Measurements from ENCODE around the gene CYLD.

The CYLD gene

GRCh38 chr16:50844840-50845239 is 103.0 kb downstream of the CYLD start:
- no peaks in the 10 kb centered on the region for H3K9me3 ChIP-seq (ENCODE audit: control insufficient read depth, low read length)
- no peak overlapping the region for H2BK15ac ChIP-seq (ENCODE audit: low read depth, poor library complexity, severe bottlenecking)
- peak overlapping the region; percentile 79 for H2AK5ac ChIP-seq (ENCODE audit: low read length, severe bottlenecking)
- H3K9ac ChIP-seq (ENCODE audit: low read length) = no peak overlapping the region
- no peak overlapping the region for H3K4ac ChIP-seq (ENCODE audit: low read depth in 1 of 2, low read length in 2 of 2)
- H3K4me2 ChIP-seq (ENCODE audit: low read length, poor library complexity, severe bottlenecking) = no peak overlapping the region
- H2BK12ac ChIP-seq (ENCODE audit: low read length in 2 of 2) = no peak overlapping the region
- peak overlapping the region; percentile 46 for H2BK5ac ChIP-seq (ENCODE audit: low read depth, low read length, poor library complexity, severe bottlenecking)
- no peak overlapping the region for H2AFZ ChIP-seq (ENCODE audit: low read depth, low read length)
- no peak overlapping the region for H3K18ac ChIP-seq (ENCODE audit: low read depth in 1 of 2, low read length in 2 of 2)
- DNase-seq = no peak
- peaks cover 0 to 60% of the 10 kb centered on the region in 2 experiments for H3K27me3 ChIP-seq (ENCODE audit: control insufficient read depth in 1 of 2, insufficient read depth in 1 of 2, low read length in 2 of 2)
- H3K23ac ChIP-seq (ENCODE audit: low read length in 2 of 2) = no peak overlapping the region
- peak overlapping the region; percentile 87 for H3K27ac ChIP-seq (ENCODE audit: low read length, poor library complexity, severe bottlenecking)
- no peak overlapping the region for H3K14ac ChIP-seq (ENCODE audit: low read length in 2 of 2)
- no peak overlapping the region for H4K8ac ChIP-seq (ENCODE audit: low read length)
- WGBS = 60% methylated on average over 3 of the region's 5 CpGs
- H4K91ac ChIP-seq (ENCODE audit: low read length) = no peak overlapping the region
- no peaks in the 10 kb centered on the region for H3K79me1 ChIP-seq (replicated peaks; ENCODE audit: low read length, poor library complexity, severe bottlenecking)
- H3K4me3 ChIP-seq (ENCODE audit: insufficient read depth in 1 of 2, low read depth in 1 of 2, low read length in 2 of 2) = no peak overlapping the region
- peaks cover 23% of the 10 kb centered on the region for H3K4me1 ChIP-seq (ENCODE audit: control insufficient read depth, insufficient read depth, low read depth, low read length)
- no peak overlapping the region for H2BK120ac ChIP-seq (ENCODE audit: low read depth, low read length)
- no peaks in the 10 kb centered on the region for H3K36me3 ChIP-seq (ENCODE audit: control insufficient read depth in 1 of 2, insufficient read depth in 2 of 2, low read depth in 1 of 2, low read length in 2 of 2)

GRCh38 chr16:50845296-50845695 is 103.4 kb downstream of the CYLD start:
- Histone ChIP-seq H3K4me3 (ENCODE audit: insufficient read depth in 1 of 2, low read depth in 1 of 2, low read length in 2 of 2) (no peak overlapping the region), H2BK12ac (ENCODE audit: low read length in 2 of 2) (no peak overlapping the region), H3K4me2 (ENCODE audit: low read length, poor library complexity, severe bottlenecking) (no peak overlapping the region), H4K8ac (ENCODE audit: low read length) (no peak overlapping the region), H3K14ac (ENCODE audit: low read length in 2 of 2) (no peak overlapping the region), H3K79me1 (replicated peaks; ENCODE audit: low read length, poor library complexity, severe bottlenecking) (no peaks in the 10 kb centered on the region), H3K9me3 (ENCODE audit: control insufficient read depth, low read length) (no peaks in the 10 kb centered on the region), H3K27ac (ENCODE audit: low read length, poor library complexity, severe bottlenecking) (peak overlapping the region; percentile 87), H3K36me3 (ENCODE audit: control insufficient read depth in 1 of 2, insufficient read depth in 2 of 2, low read depth in 1 of 2, low read length in 2 of 2) (no peaks in the 10 kb centered on the region), H3K23ac (ENCODE audit: low read length in 2 of 2) (no peak overlapping the region), H3K27me3 (ENCODE audit: control insufficient read depth in 1 of 2, insufficient read depth in 1 of 2, low read length in 2 of 2) (peaks cover 0 to 55% of the 10 kb centered on the region in 2 experiments), H2AK5ac (ENCODE audit: low read length, severe bottlenecking) (peak overlapping the region; percentile 79), H2BK120ac (ENCODE audit: low read depth, low read length) (no peak overlapping the region), H2BK15ac (ENCODE audit: low read depth, poor library complexity, severe bottlenecking) (no peak overlapping the region), H3K4me1 (ENCODE audit: control insufficient read depth, insufficient read depth, low read depth, low read length) (peaks cover 21% of the 10 kb centered on the region), H2AFZ (ENCODE audit: low read depth, low read length) (no peak overlapping the region), H3K9ac (ENCODE audit: low read length) (no peak overlapping the region), H2BK5ac (ENCODE audit: low read depth, low read length, poor library complexity, severe bottlenecking) (no peak overlapping the region), H3K4ac (ENCODE audit: low read depth in 1 of 2, low read length in 2 of 2) (no peak overlapping the region), H4K91ac (ENCODE audit: low read length) (no peak overlapping the region), H3K18ac (ENCODE audit: low read depth in 1 of 2, low read length in 2 of 2) (no peak overlapping the region)
- 86% methylated on average over 2 of the region's 2 CpGs for WGBS
- no peak for DNase-seq

- H2BK12ac ChIP-seq (ENCODE audit: low read length in 2 of 2) = no peak overlapping the region
- no peak overlapping the region for H3K23ac ChIP-seq (ENCODE audit: low read length in 2 of 2)
- no peak overlapping the region for H4K8ac ChIP-seq (ENCODE audit: low read length)
- H3K36me3 ChIP-seq (ENCODE audit: control insufficient read depth in 1 of 2, insufficient read depth in 2 of 2, low read depth in 1 of 2, low read length in 2 of 2) = no peaks in the 10 kb centered on the region
- DNase-seq = no peak
- no peak overlapping the region for H3K27ac ChIP-seq (ENCODE audit: low read length, poor library complexity, severe bottlenecking)
- no peak overlapping the region for H3K4ac ChIP-seq (ENCODE audit: low read depth in 1 of 2, low read length in 2 of 2)
- H3K4me3 ChIP-seq (ENCODE audit: insufficient read depth in 1 of 2, low read depth in 1 of 2, low read length in 2 of 2) = no peak overlapping the region
- no peak overlapping the region for H3K4me2 ChIP-seq (ENCODE audit: low read length, poor library complexity, severe bottlenecking)
- no peak overlapping the region for H2AK5ac ChIP-seq (ENCODE audit: low read length, severe bottlenecking)
- no peak overlapping the region for H3K18ac ChIP-seq (ENCODE audit: low read depth in 1 of 2, low read length in 2 of 2)
- H2BK15ac ChIP-seq (ENCODE audit: low read depth, poor library complexity, severe bottlenecking) = no peak overlapping the region
- H3K9me3 ChIP-seq (ENCODE audit: control insufficient read depth, low read length) = no peaks in the 10 kb centered on the region
- H4K91ac ChIP-seq (ENCODE audit: low read length) = no peak overlapping the region
- no peak overlapping the region for H3K14ac ChIP-seq (ENCODE audit: low read length in 2 of 2)
- H3K27me3 ChIP-seq (ENCODE audit: control insufficient read depth in 1 of 2, insufficient read depth in 1 of 2, low read length in 2 of 2) = peaks cover 0 to 45% of the 10 kb centered on the region in 2 experiments
- H3K79me1 ChIP-seq (replicated peaks; ENCODE audit: low read length, poor library complexity, severe bottlenecking) = no peaks in the 10 kb centered on the region
- H2AFZ ChIP-seq (ENCODE audit: low read depth, low read length) = no peak overlapping the region
- H2BK5ac ChIP-seq (ENCODE audit: low read depth, low read length, poor library complexity, severe bottlenecking) = no peak overlapping the region
- peaks cover 19% of the 10 kb centered on the region for H3K4me1 ChIP-seq (ENCODE audit: control insufficient read depth, insufficient read depth, low read depth, low read length)
- H3K9ac ChIP-seq (ENCODE audit: low read length) = no peak overlapping the region
- H2BK120ac ChIP-seq (ENCODE audit: low read depth, low read length) = no peak overlapping the region
- WGBS = no CpG with 5 or more reads among the region's 2 CpGs
Measured at GRCh38 chr16:50846511-50846910, 104.6 kb downstream of the CYLD start.

GRCh38 chr16:50847166-50847565 is 105.3 kb downstream of the CYLD start:
- no peaks in the 10 kb centered on the region for H3K9me3 ChIP-seq (ENCODE audit: control insufficient read depth, low read length)
- no peak overlapping the region for H2BK5ac ChIP-seq (ENCODE audit: low read depth, low read length, poor library complexity, severe bottlenecking)
- H3K4ac ChIP-seq (ENCODE audit: low read depth in 1 of 2, low read length in 2 of 2) = no peak overlapping the region
- H4K8ac ChIP-seq (ENCODE audit: low read length) = no peak overlapping the region
- no peaks in the 10 kb centered on the region for H3K79me1 ChIP-seq (replicated peaks; ENCODE audit: low read length, poor library complexity, severe bottlenecking)
- H3K23ac ChIP-seq (ENCODE audit: low read length in 2 of 2) = no peak overlapping the region
- H2BK12ac ChIP-seq (ENCODE audit: low read length in 2 of 2) = no peak overlapping the region
- no peak overlapping the region for H3K4me2 ChIP-seq (ENCODE audit: low read length, poor library complexity, severe bottlenecking)
- H3K4me1 ChIP-seq (ENCODE audit: control insufficient read depth, insufficient read depth, low read depth, low read length) = peaks cover 16% of the 10 kb centered on the region
- H3K27me3 ChIP-seq (ENCODE audit: control insufficient read depth in 1 of 2, insufficient read depth in 1 of 2, low read length in 2 of 2) = peaks cover 0 to 41% of the 10 kb centered on the region in 2 experiments
- no peak overlapping the region for H3K27ac ChIP-seq (ENCODE audit: low read length, poor library complexity, severe bottlenecking)
- no peak overlapping the region for H2BK120ac ChIP-seq (ENCODE audit: low read depth, low read length)
- no peaks in the 10 kb centered on the region for H3K36me3 ChIP-seq (ENCODE audit: control insufficient read depth in 1 of 2, insufficient read depth in 2 of 2, low read depth in 1 of 2, low read length in 2 of 2)
- H3K18ac ChIP-seq (ENCODE audit: low read depth in 1 of 2, low read length in 2 of 2) = no peak overlapping the region
- H3K14ac ChIP-seq (ENCODE audit: low read length in 2 of 2) = no peak overlapping the region
- no peak overlapping the region for H3K4me3 ChIP-seq (ENCODE audit: insufficient read depth in 1 of 2, low read depth in 1 of 2, low read length in 2 of 2)
- H3K9ac ChIP-seq (ENCODE audit: low read length) = no peak overlapping the region
- 58% methylated on average over 3 of the region's 3 CpGs for WGBS
- no peak overlapping the region for H2BK15ac ChIP-seq (ENCODE audit: low read depth, poor library complexity, severe bottlenecking)
- H4K91ac ChIP-seq (ENCODE audit: low read length) = no peak overlapping the region
- no peak overlapping the region for H2AK5ac ChIP-seq (ENCODE audit: low read length, severe bottlenecking)
- no peak overlapping the region for H2AFZ ChIP-seq (ENCODE audit: low read depth, low read length)
- no peak for DNase-seq
